ENCODE results near the gene ASCL1.

The ASCL1 gene

DNA sequence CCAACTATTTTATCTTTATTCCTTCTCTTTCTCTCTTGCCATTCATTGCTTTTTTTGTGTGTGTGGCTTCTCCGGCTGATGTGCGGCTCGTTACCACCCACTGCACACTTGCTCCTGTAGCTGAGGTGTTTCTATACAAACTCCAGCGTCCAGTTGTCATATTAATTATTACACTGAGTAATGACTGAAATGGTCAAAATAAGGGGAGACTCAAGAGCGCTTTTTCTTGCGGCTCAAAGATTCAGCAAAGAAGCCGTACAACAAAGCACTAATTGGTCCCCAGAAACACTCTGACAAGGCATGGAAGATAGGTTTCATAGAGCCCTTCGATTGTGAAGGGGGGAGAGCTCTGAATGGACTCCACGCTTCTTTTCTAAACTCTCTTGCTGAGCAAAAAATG lies 5.6 kb upstream of the ASCL1 start:
- no peak for DNase-seq (ENCODE audit: low read depth)

DNA sequence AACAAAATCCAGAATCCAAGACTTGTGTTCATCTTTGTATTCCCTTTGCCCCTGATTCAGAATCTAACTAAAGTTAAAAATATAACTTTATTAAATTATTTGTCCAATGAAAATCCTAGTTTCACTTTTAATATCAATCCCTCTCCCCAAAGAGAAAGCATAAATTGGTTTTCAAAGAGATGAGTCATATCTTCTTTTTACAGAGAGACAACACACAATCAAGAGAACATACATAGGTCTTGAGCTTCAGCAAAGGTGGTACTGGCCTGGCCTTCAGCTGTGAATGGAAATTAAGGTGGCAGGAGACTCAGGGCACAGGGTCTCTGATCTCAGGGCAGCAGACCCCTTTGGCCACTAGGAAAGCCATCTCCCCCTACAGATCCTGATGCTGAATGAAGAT lies 4.3 kb upstream of the ASCL1 start:
- no peak for DNase-seq (ENCODE audit: low read depth)

DNA sequence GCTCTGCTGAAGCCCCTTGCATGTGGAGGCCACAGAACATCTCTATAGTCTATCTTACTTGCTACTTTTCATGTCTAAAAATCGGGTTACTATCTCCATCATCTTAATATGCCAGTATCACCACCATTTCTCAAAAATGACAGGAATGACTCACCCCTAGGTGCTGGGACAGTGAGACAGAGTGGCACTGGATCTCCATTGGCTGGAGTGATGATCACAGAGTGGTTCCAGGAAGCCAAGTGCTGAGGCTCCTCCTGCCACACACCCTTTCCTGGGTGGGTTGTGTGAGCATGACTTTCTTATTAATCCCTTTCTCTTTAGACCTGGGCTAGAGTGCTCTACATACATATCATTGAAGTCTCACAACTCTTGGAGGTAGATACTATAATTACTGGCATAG lies 3.3 kb upstream of the ASCL1 start:
- no peak for DNase-seq (ENCODE audit: low read depth)

DNA sequence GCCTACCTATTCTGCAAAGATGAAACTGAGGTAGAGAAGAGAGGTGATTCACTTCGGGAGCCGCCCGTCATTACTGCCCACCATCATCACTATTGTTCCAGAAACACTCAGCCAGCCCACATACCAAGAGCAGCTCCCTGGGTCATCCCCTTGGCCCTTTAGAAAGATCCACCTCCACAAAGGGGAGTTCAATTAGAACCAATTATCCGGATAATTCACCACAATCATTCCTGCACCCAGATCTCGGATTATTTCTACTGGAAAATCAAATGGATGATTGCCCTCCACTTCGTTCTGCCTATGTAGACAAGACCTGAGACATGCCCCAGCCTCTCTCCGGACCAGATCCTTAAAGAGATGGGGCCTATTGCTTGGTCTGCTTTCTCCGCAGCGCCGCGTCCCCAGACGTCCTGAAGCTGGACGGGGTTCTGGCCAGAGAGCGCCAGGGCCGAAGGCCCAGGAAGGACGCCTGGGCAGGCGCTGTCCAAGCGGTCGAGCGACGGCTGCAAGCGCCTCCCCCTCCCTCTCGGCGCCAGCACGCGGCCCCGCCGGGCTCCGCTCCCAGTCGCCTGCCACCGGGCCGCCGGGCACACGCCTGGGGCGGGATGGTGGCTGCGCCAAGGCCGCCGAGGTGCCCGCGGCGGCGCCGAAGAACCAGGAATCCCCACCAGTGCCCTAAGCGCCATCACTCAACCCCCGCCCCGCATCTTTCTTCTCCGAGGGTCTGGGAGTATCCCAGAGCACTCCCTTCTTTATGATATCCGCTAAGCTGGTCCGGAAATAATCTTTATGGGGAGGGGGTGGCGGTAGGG lies 1.3 kb upstream of the ASCL1 start:
- DNase-seq (ENCODE audit: low read depth) = no peak

DNA sequence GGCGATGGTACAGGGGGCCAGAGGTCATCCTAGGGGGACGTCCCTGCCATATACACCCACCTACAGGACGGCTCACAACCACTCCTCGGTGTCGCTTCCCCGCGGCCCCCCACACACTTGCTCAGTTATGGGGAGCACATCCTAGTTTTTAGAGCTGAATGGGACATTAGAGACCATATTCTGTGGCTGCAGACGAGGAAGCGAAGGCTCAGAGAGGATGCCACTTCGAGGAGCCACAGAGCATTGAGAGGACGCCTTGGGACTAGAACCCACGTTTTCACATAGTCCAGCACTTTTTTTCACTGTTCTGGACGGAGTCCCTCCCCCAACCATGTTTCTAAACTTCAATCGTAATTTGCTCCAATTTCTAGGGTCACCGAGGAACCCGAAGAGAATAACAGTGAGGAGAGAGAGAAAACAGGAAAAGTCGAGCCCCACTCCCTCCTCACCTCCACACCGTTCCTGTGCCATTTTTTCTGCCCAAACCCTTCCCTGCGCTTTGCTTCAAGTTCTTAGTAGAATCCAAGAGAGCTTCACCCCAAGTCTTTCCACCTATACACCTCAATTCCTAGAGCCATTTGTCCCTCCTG lies 641 bp upstream of the ASCL1 start:
- no peak for DNase-seq (ENCODE audit: low read depth)

DNA sequence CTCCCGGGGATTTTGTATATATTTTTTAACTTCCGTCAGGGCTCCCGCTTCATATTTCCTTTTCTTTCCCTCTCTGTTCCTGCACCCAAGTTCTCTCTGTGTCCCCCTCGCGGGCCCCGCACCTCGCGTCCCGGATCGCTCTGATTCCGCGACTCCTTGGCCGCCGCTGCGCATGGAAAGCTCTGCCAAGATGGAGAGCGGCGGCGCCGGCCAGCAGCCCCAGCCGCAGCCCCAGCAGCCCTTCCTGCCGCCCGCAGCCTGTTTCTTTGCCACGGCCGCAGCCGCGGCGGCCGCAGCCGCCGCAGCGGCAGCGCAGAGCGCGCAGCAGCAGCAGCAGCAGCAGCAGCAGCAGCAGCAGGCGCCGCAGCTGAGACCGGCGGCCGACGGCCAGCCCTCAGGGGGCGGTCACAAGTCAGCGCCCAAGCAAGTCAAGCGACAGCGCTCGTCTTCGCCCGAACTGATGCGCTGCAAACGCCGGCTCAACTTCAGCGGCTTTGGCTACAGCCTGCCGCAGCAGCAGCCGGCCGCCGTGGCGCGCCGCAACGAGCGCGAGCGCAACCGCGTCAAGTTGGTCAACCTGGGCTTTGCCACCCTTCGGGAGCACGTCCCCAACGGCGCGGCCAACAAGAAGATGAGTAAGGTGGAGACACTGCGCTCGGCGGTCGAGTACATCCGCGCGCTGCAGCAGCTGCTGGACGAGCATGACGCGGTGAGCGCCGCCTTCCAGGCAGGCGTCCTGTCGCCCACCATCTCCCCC lies 777 bp downstream of the ASCL1 start:
- no peak for DNase-seq (ENCODE audit: low read depth)

DNA sequence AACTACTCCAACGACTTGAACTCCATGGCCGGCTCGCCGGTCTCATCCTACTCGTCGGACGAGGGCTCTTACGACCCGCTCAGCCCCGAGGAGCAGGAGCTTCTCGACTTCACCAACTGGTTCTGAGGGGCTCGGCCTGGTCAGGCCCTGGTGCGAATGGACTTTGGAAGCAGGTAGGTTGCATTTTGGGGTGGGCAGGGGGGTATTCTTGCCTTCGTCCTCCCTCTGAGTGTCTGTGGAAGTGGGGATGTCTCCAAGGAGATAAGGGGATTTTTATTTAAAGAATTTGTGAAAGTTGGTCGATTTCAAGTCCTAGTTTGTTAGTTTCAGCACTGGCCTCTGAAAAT lies 1.3 kb downstream of the ASCL1 start:
- no peak for DNase-seq (ENCODE audit: low read depth)

DNA sequence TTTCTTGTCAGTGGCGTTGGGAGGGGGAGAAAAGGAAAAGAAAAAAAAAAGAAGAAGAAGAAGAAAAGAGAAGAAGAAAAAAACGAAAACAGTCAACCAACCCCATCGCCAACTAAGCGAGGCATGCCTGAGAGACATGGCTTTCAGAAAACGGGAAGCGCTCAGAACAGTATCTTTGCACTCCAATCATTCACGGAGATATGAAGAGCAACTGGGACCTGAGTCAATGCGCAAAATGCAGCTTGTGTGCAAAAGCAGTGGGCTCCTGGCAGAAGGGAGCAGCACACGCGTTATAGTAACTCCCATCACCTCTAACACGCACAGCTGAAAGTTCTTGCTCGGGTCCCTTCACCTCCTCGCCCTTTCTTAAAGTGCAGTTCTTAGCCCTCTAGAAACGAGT lies 1.9 kb downstream of the ASCL1 start:
- DNase-seq (ENCODE audit: low read depth) = no peak

DNA sequence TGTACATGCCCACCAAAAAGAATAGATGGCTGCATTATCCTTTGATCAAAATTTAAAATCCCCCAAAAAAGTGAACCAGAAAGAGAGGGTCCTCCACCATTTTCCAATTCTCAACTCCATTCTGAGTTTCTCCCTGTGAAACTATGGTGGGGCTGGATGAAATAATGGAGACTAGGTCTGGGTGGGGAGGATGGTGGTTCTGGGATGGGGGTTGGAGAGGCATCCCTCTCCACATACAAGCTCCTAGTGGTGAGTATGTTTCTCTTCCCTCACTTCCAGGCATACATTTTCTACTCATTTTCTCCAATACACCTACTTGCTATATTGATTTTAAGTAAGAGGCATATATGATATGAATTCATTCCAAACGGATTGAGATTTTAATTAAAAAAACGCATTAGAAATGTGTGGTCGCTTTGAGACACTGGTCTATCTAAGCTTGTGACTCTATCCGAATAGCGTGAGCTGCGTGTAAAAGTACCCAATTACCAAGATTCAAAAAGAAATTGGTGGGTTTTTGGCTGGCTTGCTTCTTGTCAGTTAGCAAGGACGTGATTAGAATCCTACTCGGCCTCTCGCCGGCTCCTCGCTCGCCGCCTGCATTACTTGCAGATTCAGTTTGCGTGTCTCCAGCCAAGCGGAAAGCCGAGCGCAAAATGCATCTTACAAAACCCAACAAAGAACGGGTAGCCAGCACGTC lies 3.4 kb downstream of the ASCL1 start:
- no peak for DNase-seq (ENCODE audit: low read depth)

DNA sequence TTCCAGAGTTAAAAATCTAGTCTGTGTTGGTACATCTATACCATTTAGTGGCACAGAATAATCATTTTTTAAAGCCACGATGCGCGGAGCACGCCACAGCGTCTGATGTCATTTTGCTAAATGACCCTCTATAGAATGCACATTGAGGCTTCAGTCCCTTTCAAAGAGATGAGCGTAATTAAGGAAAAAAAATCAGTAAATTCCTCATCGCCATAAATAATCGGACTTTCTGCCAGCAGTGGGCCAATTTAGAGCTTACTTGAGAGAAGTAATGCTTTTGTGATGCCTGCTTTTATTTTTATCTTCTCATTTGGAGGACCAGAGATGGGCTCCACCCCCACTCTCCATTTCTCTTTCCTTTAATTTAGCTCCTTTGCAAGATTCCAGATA lies 4.0 kb downstream of the ASCL1 start:
- no peak for DNase-seq (ENCODE audit: low read depth)

DNA sequence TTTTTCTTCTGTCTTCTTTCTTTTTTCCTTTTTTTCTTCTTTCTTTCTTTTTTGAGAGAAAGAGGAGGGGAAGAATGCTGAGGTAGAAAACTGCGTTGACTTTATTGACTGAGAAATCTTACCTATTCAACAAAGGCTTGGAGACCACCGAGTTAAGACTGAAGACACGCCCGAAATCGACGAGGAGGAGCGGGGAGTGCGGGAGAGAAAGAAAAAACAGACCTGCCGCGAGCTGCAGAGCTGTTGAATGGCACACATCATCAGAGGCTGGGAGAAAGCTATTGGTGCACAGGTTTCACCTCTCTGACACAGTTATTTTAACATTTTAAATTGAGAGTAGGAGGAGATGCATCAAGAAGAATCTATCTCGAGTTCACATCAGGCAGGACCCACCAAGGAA lies 5.1 kb downstream of the ASCL1 start:
- DNase-seq (ENCODE audit: low read depth) = no peak

DNA sequence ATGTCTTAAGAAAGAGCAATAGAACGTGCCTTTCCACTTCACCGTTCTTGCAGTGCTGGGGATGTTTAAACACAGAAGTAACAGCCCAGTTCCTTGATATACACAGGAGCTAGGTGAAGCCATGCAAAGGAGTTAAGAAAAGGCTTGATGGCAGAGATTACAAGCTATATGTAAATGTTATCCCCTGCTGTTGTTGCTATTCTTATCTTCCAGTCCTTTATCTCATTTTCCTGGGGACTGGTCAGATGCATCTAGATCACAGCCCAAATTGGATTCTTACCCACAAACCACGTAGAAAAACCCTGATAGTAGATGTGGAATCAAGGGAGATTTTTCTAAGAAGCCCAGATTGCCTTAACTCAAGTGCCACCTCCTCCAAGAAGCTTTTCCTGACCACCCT lies 5.5 kb downstream of the ASCL1 start:
- no peak for DNase-seq (ENCODE audit: low read depth)

DNA sequence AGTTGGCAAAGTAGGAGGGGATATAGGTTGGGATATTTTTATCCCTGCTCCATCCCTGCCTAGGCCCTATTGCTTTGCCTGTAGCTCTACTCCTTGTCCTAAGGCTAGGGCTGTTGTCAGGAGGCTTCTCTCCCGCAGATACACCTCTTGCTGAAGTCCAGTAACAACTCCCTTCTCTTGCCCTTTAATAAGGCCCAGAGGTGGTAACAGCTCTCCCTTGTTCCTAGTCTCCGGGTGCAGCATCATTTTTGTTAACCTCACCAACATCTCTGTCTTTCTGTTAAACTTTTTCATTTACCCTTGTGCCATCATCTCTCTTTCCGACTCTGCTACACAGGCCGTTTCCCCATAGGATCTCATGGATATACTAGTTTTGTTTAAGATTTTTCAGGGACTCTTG lies 6.3 kb downstream of the ASCL1 start:
- no peak for DNase-seq (ENCODE audit: low read depth)

DNA sequence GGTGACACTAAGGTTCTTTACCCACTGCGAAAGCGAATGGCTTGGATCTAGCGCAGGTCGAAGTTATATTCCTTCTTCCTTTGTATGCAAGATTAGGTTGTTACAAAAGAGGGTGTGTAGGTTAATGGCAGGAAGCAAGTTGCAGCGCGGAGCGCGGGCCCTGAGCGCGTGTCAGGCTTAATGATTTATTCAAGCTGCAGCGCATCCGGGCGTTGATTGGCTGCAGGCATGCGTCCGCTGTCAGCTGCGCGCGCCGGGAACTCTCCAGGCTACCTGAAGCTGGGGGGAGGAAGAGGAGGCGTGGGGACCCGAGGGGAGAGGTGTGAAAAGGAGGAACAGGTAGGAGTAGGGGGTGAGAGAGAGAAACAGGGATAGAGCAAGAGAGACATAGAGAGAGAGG lies 7.4 kb downstream of the ASCL1 start:
- DNase-seq (ENCODE audit: low read depth) = no peak

DNA sequence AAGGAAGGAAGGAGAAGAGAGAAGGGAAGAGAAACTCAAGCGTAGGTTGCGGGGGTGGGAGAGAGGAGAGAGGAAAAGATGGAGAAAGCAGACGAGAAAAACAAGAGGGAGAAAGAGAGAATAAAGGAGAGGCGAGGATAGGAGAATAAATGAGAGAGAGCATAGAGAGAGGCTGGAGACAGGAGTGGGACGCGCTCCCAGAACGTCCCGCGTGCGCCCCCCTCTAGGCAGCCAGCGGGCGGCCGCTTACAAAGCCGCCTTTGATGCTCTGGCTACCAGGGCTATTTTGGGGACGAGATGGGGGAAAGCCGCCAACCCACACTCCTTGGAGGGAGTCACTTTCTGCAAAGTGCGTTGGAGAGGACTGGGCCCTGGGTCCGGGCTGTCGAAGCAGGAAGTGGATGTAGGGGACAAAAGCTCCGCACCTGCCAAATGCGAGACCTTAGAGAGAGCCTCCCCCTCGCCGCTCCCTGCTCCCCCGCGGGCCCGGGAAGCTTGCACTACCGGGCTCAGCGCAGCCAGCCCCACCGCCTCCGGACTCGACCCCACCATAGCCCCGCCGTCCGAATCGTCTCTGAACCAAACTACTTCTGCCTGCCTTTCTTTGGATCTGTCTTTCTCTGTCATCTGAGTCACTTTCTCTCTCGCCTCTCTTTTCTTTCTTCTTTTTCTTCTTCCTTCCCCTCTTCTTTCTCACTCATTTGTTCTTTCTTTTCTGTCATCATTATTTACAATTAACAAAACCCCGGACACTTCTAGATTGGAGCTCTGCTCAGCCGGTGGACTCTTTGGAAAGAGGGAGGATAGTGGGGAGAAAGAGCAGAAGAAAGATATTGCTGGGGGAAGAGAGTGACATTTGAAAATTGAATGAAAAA lies 8.0 kb downstream of the ASCL1 start:
- DNase-seq (ENCODE audit: low read depth) = no peak

DNA sequence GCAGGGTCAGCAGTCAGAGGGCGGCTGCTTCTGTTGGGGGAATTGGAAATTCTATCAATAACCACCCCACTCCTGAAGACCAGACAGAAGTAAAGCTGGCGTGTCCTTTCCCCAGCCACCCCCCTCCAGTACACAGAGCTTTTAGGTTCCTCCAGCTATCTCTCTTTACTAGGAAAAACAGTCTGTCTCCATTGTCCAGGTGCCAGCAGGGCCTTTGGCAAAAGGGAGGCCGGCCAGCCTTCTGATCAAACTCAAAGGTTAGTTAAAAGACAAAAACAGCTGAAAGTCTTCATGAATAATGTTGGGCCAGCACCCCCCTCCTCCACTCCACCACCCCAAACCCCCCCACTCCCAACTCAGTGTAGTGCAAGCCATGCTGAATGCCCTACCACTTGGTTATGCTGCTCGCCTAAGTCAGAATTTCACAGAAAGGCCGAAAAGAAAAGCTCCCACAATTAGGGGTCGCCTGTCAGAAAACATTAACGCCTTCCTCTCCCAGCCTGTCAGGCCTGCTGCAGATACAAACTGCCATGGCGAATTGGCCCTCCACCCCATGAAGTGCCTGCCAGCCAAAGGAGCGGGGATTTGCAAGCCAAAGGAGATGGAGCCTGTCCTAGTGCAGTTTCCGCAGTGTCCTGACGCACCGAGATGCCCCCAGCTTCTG lies 8.9 kb downstream of the ASCL1 start:
- DNase-seq (ENCODE audit: low read depth) = no peak

DNA sequence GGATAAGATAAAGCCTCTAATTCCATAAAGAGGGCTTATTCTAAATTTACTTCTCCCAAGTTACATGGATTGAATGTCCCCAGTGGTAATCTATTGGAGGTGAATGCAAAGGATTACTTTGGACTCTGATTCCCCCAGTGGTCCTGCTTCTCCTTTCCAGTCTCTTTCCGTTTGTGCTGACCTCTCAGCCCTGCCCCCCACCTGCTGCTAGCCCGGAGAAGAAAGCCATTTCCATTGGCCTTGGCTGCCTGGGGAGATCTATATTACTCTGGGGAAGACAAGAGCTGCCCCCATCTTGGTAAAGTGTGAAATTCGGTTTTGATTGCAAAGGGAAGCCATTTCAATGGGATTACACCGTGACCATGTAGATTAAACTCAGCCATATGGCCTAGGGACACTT lies 13.3 kb downstream of the ASCL1 start:
- DNase-seq (ENCODE audit: low read depth) = no peak

DNA sequence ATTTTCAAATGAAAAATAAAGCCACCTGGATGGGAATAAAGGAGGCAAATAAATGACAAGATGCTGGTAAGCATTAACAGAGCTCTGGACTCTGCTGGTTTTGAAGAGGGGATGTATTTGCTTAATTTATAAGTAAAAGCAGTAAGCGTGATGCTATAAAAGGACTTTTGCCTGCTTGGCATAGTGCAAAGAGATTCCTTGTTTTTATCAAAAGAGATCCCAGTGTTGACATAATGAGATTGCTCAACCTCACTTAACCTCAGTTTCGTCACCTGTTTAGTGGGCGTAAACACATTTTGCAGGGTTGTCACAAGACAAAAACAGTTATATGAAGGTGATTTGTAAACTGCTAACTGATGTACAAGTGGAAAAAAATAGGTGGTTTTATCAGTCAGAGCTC lies 13.8 kb downstream of the ASCL1 start:
- no peak for DNase-seq (ENCODE audit: low read depth)

DNA sequence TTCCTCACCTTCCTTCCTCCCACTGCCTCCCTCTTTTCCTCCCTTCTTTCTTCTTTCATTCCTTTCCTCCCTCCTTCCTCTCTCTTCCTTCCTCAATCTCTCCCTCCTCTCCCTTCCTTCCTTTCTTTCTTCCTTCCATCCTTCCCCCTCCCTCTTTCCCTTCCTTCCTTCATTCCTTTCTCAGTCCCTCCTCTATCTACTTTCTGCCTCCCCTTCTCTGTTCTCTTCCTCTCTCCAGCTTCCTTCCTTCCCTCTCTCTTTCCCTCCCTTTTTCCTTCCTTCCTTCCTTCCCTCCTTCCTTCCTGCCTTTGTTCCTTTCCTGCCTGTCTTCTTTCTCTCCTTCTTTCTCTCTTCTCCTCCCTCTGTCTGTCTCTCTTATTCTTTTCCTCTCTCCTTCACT lies 16.1 kb downstream of the ASCL1 start:
- no peak for DNase-seq (ENCODE audit: low read depth)

DNA sequence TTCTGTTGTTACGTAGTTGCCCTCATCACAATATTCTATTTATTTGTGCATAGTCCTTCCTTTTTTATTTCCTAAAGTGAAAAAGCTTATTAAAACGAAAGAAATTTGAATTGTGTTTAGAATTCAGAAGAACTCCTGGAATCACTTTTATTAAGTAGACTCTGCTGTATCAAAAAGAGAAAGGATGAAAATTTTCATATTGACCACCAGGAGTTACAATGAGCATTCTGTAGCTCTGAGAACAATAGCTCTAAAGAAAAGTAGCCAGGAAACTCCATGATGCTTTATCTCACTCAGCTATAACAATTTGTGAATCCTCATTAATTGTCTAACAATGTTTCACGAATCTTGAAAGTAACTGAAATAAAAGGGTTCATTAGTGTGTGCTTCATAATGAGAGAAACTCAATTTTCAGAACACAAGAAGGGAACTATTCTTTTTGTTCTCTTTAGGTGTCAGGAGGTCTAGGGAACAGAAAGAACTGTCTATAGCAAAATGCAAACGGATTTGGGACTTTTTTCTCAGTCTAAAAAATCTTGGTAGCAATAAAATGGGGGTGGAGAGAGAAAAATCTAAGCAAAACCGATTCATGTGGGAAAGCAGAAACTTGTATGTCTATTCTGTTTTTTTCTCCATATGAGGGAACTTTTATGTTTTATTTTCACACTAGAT lies 19.3 kb downstream of the ASCL1 start:
- no peak for DNase-seq (ENCODE audit: low read depth)
